Stimulated activated CD8-positive, alpha-beta memory T cell treated with anti-CD3 and anti-CD28 coated beads, Interleukin-2, amount 100 ng/mL, for 1 hour (primary cell): Measurements from ENCODE around the gene MYO1A.

Experiments
- DNase-seq, 2 donors: peaks; one replicate each; pipeline ENCODE4 v3.0.0-alpha.2; 2020; ENCODE audit warnings: low read depth in 2 of 2

Gene MYO1A

GRCh38 chr12:57049890-57050289 is at the start of gene MYO1A:
MYO1A (minus strand) TSS chr12:57050129; CDS start chr12:57048323, 1,806 bp downstream.
- no peak for DNase-seq

GRCh38 chr12:57099047-57099714 is 49.3 kb upstream of the MYO1A start:
- no peak for DNase-seq

GRCh38 chr12:57098546-57098945 is 48.6 kb upstream of the MYO1A start:
- no peak for DNase-seq

- DNase-seq: no peak
These were observed 47.6 kb upstream of the MYO1A start for GRCh38 chr12:57097554-57097835.

GRCh38 chr12:57096748-57097553 is 47.0 kb upstream of the MYO1A start:
- no peak for DNase-seq

GRCh38 chr12:57096099-57096572 is 46.2 kb upstream of the MYO1A start:
- DNase-seq: no peak

- DNase-seq: no peak
These were observed 45.5 kb upstream of the MYO1A start for GRCh38 chr12:57095440-57095839.

GRCh38 chr12:57094208-57095160 is 44.6 kb upstream of the MYO1A start:
- no peak for DNase-seq

GRCh38 chr12:57093415-57094207 is 43.7 kb upstream of the MYO1A start:
- DNase-seq: peak; percentile 42 to 53

- DNase-seq: no peak
These were observed 43.0 kb upstream of the MYO1A start for GRCh38 chr12:57092876-57093414.

- no peak for DNase-seq
These were observed 42.6 kb upstream of the MYO1A start for GRCh38 chr12:57092529-57092862.

GRCh38 chr12:57091638-57092528 is 42.0 kb upstream of the MYO1A start:
- no peak for DNase-seq

GRCh38 chr12:57090924-57091637 is 41.2 kb upstream of the MYO1A start:
- no peak for DNase-seq

GRCh38 chr12:57090490-57090889 is 40.6 kb upstream of the MYO1A start:
- no peak for DNase-seq

- no peak for DNase-seq
These were observed 39.6 kb upstream of the MYO1A start for GRCh38 chr12:57089271-57090245.

GRCh38 chr12:57088354-57089270 is 38.7 kb upstream of the MYO1A start, which contains the start of gene NAB2:
NAB2 (plus strand) TSS chr12:57089114; CDS start chr12:57089272, 158 bp downstream.
- DNase-seq: peak; percentile 87 to 95
